ENCODE data around the gene SOSTDC1.

The SOSTDC1 gene

DNA sequence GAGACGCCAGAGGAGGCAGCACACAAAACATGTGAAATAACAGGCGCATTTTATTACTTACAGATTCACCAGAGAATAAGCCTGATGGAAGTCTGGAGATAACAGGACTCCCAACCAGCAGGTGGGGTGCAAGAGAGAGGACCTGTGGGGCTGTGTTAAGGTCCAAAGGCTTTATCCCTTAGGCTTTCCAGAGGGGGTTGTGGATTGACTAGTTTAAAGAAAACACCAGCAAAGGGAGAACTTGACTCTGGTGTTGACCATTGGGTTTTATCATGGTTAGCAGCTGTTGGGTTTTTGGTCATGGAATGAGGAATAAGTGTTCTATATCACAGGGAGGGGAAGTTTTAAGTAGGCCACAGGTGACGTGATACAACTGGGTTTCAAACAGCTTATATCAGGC is 42.6 kb downstream of the SOSTDC1 start:
- DNase-seq, result no peak

DNA sequence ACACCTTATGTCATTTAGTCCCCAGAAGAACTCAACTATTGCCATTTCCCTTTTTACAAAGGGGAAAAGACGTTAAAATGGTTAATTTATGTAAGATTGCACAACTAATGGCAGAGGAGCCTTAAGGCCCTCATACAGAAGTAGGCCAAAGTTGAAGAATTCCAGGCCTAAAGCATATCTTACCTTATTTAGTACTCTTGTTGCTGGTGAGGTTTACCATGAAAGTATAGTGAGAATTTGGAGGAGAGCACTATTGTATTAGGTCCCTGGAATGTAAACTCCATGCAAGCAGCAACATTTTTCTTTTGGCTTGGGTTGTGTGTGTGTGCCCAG is 43.5 kb downstream of the SOSTDC1 start:
- intact Hi-C loops (cut with DNase I), result loop anchor here (5.0 kb wide), 1 partner anchor 225 kb away; the partner anchor contains the start of genes ANKMY2 and BZW2
- no peak for DNase-seq

More for the DNA sequence above, 42.6 kb downstream of the SOSTDC1 start:
- intact Hi-C loops (cut with DNase I), result loop anchor here (5.0 kb wide), 1 partner anchor 224 kb away; the partner anchor contains the start of genes ANKMY2 and BZW2

DNA sequence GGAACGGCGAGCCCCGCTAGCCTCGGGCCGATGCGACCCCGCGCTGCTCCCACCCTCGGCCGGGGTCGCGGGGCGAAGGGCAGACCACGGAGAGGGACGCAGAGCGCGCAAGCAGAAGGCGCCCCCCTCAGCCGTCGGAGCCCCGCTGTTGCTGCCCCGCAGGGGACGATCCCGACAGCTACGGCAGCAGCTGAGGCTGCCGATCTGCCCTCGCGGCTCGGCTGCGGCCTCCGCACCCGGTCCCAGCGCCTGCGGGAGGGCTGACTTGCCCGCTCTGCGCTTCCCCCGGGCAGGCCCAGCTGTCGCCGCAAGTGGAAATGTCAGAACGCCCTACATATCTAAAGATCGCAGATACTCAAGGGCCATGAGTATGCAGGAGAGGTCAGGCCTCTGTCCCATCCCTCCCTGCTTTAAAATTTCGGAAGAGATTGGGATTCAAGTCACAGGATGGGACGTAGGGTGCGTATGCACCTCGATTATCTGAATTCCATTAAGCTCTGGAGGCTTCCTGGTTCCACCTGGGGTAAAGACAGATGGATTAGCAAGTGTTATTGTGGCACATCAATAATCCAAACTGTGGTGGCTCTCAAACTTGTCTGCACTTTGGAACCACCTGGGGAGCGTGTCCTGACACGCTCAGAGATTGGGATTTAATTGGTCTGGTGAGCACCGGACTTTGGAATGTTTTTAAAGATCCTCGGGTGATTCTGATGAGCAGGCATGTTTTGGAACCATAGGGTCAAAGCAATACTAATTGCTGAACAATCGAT is 44.0 kb downstream of the SOSTDC1 start, which contains the start of gene CRPPA:
Gene CRPPA (minus strand): TSS at position 206 of the 770 bp plus-strand sequence. CDS start 216 bp downstream, outside the sequence.
- peak in 40 of 42 donors; percentile 21 to 80 (median 60) for DNase-seq
- intact Hi-C loops (cut with DNase I), result loop anchor here (5.0 kb wide), 1 partner anchor 226 kb away; the partner anchor contains the start of genes ANKMY2 and BZW2

- DNase-seq, result peak; percentile 75 to 95 (median 89)
- intact Hi-C loops (cut with DNase I), result loop anchor here (5.0 kb wide), 1 partner anchor 227 kb away; the partner anchor contains the start of genes ANKMY2 and BZW2
These were observed 44.7 kb downstream of the SOSTDC1 start for GRCh38 chr7:16420649-16421332.

DNA sequence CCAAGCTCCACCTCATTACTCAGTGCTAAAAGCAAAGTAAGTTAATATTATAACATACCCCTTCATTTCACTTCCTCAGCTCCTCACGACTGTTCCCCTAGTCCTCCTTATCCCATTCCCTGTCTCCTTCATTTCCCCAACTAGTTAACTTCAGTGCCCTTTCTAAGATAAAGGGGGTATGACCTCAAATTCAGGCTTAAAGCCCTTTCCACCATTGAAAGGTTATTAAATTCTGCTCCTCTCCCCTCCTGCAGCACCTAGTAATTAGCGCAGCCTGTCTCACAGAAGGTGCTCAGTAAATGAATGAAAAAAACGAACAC is 45.2 kb downstream of the SOSTDC1 start:
- intact Hi-C loops (cut with DNase I), result loop anchor here (5.0 kb wide), 1 partner anchor 227 kb away; the partner anchor contains the start of genes ANKMY2 and BZW2
- no peak for DNase-seq

GRCh38 chr7:16419859-16420258 is 45.7 kb downstream of the SOSTDC1 start:
- intact Hi-C loops (cut with DNase I), result loop anchor here (5.0 kb wide), 1 partner anchor 227 kb away; the partner anchor contains the start of genes ANKMY2 and BZW2

GRCh38 chr7:16419126-16419525 is 46.4 kb downstream of the SOSTDC1 start:
- no peak for DNase-seq
- intact Hi-C loops (cut with DNase I), result no loop called here

More at GRCh38 chr7:16419859-16420258, 45.7 kb downstream of the SOSTDC1 start:
- peak in 4 of 42 donors; percentile 5 to 39 (median 10) for DNase-seq

DNA sequence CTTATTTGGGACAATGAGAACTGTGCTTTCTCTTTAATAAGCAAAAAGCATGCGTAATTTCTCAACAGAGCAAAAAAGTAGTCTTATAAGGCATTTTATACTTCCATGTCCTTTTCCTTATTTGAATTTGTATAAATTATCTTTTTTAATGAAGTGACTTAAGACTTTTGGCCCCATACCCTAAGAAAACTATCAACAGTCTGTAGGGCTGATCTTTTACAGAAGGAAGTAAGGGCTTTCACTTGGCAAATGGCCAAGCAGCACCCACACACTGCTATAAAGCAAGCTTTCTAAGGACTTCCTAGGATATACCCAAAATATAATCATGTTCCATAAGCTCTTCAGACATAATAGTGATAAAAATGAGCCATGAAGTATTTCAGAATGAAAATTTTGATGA is 47.6 kb downstream of the SOSTDC1 start:
- peak in 1 of 42 donors; percentile 15 for DNase-seq
- intact Hi-C loops (cut with DNase I), result no loop called here

DNA sequence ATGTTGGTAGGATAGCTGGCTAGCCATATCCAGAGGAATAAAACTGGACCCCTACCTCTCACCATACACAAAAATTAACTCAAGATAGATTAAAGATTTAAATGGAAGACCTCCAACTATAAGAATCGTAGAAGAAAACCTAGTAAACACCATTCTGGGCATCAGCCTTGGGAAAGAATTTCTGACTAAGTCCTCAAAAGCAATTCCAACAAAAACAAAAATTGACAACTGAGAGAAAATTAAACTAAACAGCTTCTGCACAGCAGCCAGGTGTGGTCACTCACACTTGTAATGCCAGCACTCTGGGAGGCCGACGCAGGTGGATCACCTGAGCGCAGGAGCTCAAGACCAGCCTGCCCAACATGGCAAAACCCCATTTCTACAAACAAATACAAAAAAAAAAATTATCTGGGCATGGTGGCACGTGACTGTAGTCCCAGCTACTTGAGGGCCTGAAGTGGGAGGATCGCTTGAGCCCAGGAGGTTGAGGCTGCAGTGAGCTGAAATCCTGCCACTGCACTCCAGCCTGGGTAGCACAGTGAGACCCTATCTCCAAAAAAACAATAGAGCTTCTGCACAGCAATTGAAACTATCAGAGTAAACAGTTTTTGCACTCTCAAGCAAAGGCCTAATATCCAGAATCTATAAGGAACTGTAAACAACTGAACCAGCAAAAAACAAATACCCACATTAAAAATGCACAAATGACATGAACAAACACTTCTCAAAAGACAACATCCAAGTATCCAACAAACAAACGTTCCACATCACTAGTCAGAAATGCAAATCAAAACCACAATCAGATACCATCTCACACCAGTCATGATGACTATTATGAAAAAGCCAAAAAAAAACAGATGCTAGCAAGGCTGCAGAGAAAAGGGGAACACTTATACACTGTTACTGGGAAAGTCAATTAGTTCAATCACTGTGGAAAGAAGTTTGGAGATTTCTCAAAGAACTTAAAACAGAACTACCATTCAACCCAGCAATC is 49.0 kb downstream of the SOSTDC1 start:
- no peak for DNase-seq
- intact Hi-C loops (cut with DNase I), result no loop called here

DNA sequence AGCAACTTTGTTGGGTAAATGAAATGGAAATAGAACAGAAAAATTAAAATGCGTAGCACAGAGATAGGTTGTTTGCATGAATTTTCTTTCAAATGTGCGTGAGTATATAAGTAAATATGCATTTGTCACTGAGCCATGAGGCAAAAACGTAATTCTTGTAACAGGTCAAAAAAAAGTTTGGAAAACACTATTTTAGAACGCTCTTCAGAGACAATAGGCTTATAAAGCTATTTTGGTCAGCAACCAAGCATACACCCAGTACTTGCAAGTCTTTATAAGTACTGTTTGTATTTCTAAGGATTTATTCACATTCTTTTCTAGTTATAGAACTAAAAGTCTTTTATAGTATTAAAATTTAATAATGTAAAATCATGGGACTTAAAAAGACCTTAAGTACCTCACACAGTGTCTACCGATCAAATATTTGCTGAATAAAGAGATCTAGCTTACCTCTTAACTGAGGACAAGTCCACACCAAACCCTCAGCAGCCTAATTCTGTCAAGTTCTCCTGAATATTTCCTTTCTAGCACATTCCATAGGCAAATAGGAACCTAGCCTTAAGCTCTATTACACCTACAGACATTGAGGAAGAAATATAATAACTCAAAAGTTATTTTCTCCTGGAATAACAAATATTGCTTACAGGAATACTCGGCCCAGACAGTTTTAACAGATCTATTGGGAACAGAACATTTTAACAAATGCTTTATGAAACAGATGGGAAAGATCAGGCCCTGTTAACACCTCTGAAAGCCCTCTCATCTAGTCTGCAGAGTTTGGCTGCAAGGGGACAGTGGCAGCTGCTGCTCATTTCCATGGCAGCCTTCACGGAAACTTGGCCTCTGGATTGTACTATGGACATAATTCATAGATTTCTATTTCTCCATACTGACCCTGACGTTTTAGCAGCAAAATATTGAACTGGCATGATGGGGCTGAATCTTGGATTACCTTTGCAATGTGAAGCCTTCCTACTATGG is 53.0 kb downstream of the SOSTDC1 start:
- DNase-seq, result no peak
- intact Hi-C loops (cut with DNase I), result no loop called here

Data from head of caudate nucleus (tissue), 42 donors.